PC-9 (cell line): ENCODE measurements around the gene LRRN4CL.
"Not testable (repeated sequence)": the region's sequence is repeated elsewhere in the genome, so short reads cannot be mapped to it uniquely, and the experiment has no call there.

Experiments
- CTCF ChIP-seq: fragments of 200-600 bp; sonication (generic); conservative IDR thresholded peaks from 2 replicates; pipeline ENCODE4 v1.6.1; 2017; ENCODE audit warnings: mixed run types, antibody characterized with exemption, mild to moderate bottlenecking, moderate library complexity
- EZH2 ChIP-seq: fragments of 200-600 bp; sonication (generic); IDR thresholded peaks from 2 replicates; pipeline ENCODE4 v1.8.0; 2017; ENCODE audit warnings: antibody characterized with exemption, low read depth

DNA sequence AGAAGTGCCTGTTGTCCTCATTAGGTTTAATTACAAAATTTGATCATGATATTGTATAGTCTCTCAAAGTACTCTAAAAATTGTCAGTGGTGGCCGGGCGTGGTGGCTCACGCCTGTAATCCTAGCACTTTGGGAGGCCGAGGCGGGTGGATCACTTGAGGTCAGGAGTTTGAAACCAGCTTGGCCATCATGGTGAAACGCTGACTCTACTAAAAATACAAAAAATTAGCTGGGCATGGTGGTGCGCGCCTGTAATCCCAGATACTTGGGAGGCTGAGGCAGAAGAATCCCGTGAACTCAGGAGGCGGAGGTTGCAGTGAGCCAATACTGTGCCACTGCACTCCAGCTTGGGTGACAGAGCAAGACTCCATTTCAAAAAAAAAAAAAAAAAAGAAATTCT lies 13.9 kb downstream of the LRRN4CL start:
- not testable (repeated sequence) for TF ChIP-seq CTCF, EZH2
